Neuronal stem cell (in vitro differentiated cells): ENCODE measurements around the gene SHISAL1.

Source experiments
- DNase-seq: peaks from one replicate; pipeline ENCODE4 v3.0.0-alpha.2; 2013; ENCODE audit warnings: low spot score
- H2AFZ ChIP-seq: one replicate; pipeline ENCODE4 v1.6.1; 2013; ENCODE audit warnings: mild to moderate bottlenecking, low read length, inconsistent platforms
- H2AK5ac ChIP-seq: 2 replicates; pipeline ENCODE4 v1.6.1; 2013; ENCODE audit warnings: low read depth, mild to moderate bottlenecking, inconsistent platforms, low read length, moderate library complexity, mixed read lengths
- H2BK120ac ChIP-seq: 2 replicates; pipeline ENCODE4 v1.6.1; 2013; ENCODE audit warnings: low read depth, mild to moderate bottlenecking, inconsistent platforms, low read length, moderate library complexity, mixed read lengths
- H2BK12ac ChIP-seq: one replicate; pipeline ENCODE4 v1.6.1; 2013; ENCODE audit warnings: low read length, inconsistent platforms
- H2BK15ac ChIP-seq: 2 replicates; pipeline ENCODE4 v1.6.1; 2013; ENCODE audit warnings: mild to moderate bottlenecking, low read length, inconsistent platforms, mixed read lengths
- H2BK5ac ChIP-seq: one replicate; pipeline ENCODE4 v1.6.1; 2013; ENCODE audit warnings: inconsistent platforms, mild to moderate bottlenecking, low read length, moderate library complexity
- H3K14ac ChIP-seq: one replicate; pipeline ENCODE4 v1.6.1; 2013; ENCODE audit warnings: low read length, inconsistent platforms
- H3K18ac ChIP-seq: 2 replicates; pipeline ENCODE4 v1.6.1; 2013; ENCODE audit warnings: low read length, inconsistent platforms
- H3K23ac ChIP-seq: 2 replicates; pipeline ENCODE4 v1.6.1; 2013; ENCODE audit warnings: low read depth, mild to moderate bottlenecking, mixed read lengths, low read length, inconsistent platforms; ENCODE audit not compliant: poor library complexity
- H3K27ac ChIP-seq: replicated peaks from 3 replicates; pipeline ENCODE4 v1.5.1; 2013; ENCODE audit warnings: low read length, inconsistent platforms
- H3K27me3 ChIP-seq, 3 experiments: 2 replicates each; pipeline ENCODE4 v1.6.1; 2013; ENCODE audit warnings: low read length in 3 of 3, mild to moderate bottlenecking in 2 of 3, inconsistent platforms in 1 of 3, low read depth in 1 of 3, mixed read lengths in 1 of 3, moderate library complexity in 1 of 3; ENCODE audit not compliant: control insufficient read depth in 3 of 3, insufficient read depth in 3 of 3
- H3K36me3 ChIP-seq, 2 donors: replicated peaks in 1 of 2; 2 replicates each; pipeline ENCODE4 v1.6.1; 2013; ENCODE audit warnings: low read length in 2 of 2; ENCODE audit not compliant: control insufficient read depth in 2 of 2, insufficient read depth in 2 of 2
- H3K4ac ChIP-seq: 2 replicates; pipeline ENCODE4 v1.6.1; 2013; ENCODE audit warnings: inconsistent platforms, mild to moderate bottlenecking, low read length, moderate library complexity
- H3K4me1 ChIP-seq, 2 donors: 1 replicate in 1 of 2; 2 replicates in 1 of 2; pipeline ENCODE4 v1.6.1; 2013; ENCODE audit warnings: low read length in 2 of 2, low read depth in 1 of 2; ENCODE audit not compliant: control insufficient read depth in 2 of 2, insufficient read depth in 1 of 2
- H3K4me2 ChIP-seq: one replicate; pipeline ENCODE4 v1.6.1; 2013; ENCODE audit warnings: mild to moderate bottlenecking, low read length, inconsistent platforms; ENCODE audit not compliant: insufficient read depth, poor library complexity, severe bottlenecking
- H3K4me3 ChIP-seq, 2 donors: 2 replicates each; pipeline ENCODE4 v1.5.1; 2013; ENCODE audit warnings: low read length in 2 of 2, mild to moderate bottlenecking in 2 of 2, inconsistent platforms in 1 of 2, moderate library complexity in 1 of 2
- H3K79me1 ChIP-seq: one replicate; pipeline ENCODE4 v1.6.1; 2013; ENCODE audit warnings: low read depth, mild to moderate bottlenecking, inconsistent platforms, low read length, moderate library complexity
- H3K9ac ChIP-seq: one replicate; pipeline ENCODE4 v1.6.1; 2013; ENCODE audit warnings: mild to moderate bottlenecking, low read depth, low read length, inconsistent platforms; ENCODE audit not compliant: poor library complexity
- H3K9me3 ChIP-seq, 2 donors: replicated peaks in 1 of 2; 2 replicates each; pipeline versions ENCODE3 to v1.6.1; 2013; ENCODE audit warnings: low read length in 2 of 2, mild to moderate bottlenecking in 2 of 2, inconsistent platforms in 1 of 2, low read depth in 1 of 2, mixed read lengths in 1 of 2, moderate library complexity in 1 of 2; ENCODE audit not compliant: control insufficient read depth in 2 of 2, insufficient read depth in 1 of 2
- H4K8ac ChIP-seq: one replicate; pipeline ENCODE4 v1.6.1; 2013; ENCODE audit warnings: low read depth, mild to moderate bottlenecking, inconsistent platforms, low read length, moderate library complexity
- H4K91ac ChIP-seq: one replicate; pipeline ENCODE4 v1.6.1; 2013; ENCODE audit warnings: low read length, low read depth, mild to moderate bottlenecking, inconsistent platforms; ENCODE audit not compliant: poor library complexity
- WGBS, 2 donors: extraction: QIAGEN DNeasy Blood & Tissue Kit; methylation state at CpG; one replicate each; pipeline ENCODE4 v1.1.7; 2013; ENCODE audit warnings: missing lambda C conversion rate in 2 of 2, mixed read lengths in 1 of 2; ENCODE audit not compliant: insufficient read length in 2 of 2, insufficient replicate concordance in 1 of 2; ENCODE audit errors: extremely low coverage in 2 of 2; 5-methylcytosine and 5-hydroxymethylcytosine counted together

Gene SHISAL1

GRCh38 chr22:44215287-44215686 is 97.5 kb downstream of the SHISAL1 start:
- H3K27ac ChIP-seq, result no peak overlapping the region
- H2AFZ ChIP-seq, result no peak overlapping the region
- no peak overlapping the region for H3K14ac ChIP-seq
- H3K23ac ChIP-seq, result no peak overlapping the region
- no peaks in the 10 kb centered on the region for H3K27me3 ChIP-seq
- peaks cover 0 to 5% of the 10 kb centered on the region in 2 donors for H3K4me1 ChIP-seq
- no peak overlapping the region for H2BK5ac ChIP-seq
- no peaks in the 10 kb centered on the region for H3K79me1 ChIP-seq
- no peak for DNase-seq
- no peak overlapping the region for H2BK15ac ChIP-seq
- no peaks in the 10 kb centered on the region for H3K36me3 ChIP-seq
- no peak overlapping the region for H4K8ac ChIP-seq
- no CpG with 5 or more reads among the region's 4 CpGs for WGBS, 2 donors
- H2AK5ac ChIP-seq, result no peak overlapping the region
- H3K4ac ChIP-seq, result no peak overlapping the region
- no peak overlapping the region for H2BK12ac ChIP-seq
- no peak overlapping the region for H3K9ac ChIP-seq
- no peak overlapping the region for H3K4me2 ChIP-seq
- peaks cover 0 to 4% of the 10 kb centered on the region in 2 donors for H3K9me3 ChIP-seq
- no peak overlapping the region for H3K18ac ChIP-seq
- H4K91ac ChIP-seq, result no peak overlapping the region
- no peak overlapping the region for H3K4me3 ChIP-seq
- H2BK120ac ChIP-seq, result no peak overlapping the region

DNA sequence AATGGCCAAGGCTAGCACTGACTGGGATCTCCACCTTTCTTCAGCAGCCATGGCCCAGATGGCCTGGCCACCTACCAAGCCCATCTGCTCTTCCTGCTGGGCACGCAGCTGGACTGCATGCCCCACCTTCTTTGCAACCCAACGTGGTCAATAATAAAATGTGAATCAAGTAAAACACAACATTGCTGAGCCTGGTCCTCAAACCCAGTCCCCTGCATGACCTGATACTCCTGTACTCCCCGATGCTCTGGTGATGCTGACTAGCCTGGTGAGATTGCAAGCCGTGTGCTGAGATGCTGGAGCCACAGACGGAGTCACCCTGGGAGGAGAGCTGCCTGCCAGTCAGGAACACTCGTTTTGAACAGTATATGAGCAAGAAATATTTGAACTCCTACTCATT is 98.0 kb downstream of the SHISAL1 start:
- WGBS, 2 donors, result no CpG with 5 or more reads among the region's 6 CpGs

DNA sequence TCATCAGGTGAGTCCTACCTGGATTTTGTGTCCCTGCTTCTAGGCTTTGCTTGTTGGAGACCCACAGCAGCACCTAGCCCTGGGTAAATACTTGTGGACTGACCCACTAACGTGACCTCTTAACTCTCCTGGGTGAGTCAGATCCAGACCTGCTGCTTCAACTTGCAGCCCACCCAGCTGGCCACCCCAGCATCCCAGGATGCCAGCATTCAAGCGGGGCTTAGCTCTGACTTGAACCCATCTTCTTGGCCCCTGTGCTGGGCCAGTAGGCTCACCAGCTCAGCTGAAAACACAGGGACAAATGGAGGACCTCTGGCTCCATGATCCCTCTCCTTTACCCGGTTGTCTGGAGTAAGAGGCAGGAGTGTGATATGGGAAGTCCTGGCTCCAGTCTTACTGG is 98.6 kb downstream of the SHISAL1 start:
- no CpG with 5 or more reads among the region's 3 CpGs for WGBS, 2 donors
- no peaks in the 10 kb centered on the region for H3K27me3 ChIP-seq
- H3K23ac ChIP-seq, result no peak overlapping the region
- no peak overlapping the region for H4K8ac ChIP-seq
- no peak overlapping the region for H4K91ac ChIP-seq
- H2AFZ ChIP-seq, result no peak overlapping the region
- no peak overlapping the region for H3K4ac ChIP-seq
- no peak overlapping the region for H2BK12ac ChIP-seq
- no peak overlapping the region for H2BK5ac ChIP-seq
- H3K4me1 ChIP-seq, result peaks cover 0 to 5% of the 10 kb centered on the region in 2 donors
- H3K4me2 ChIP-seq, result no peak overlapping the region
- no peak overlapping the region for H3K18ac ChIP-seq
- no peak overlapping the region for H3K14ac ChIP-seq
- peak overlapping the region in 1 of 2 donors; percentile 7 for H3K4me3 ChIP-seq
- no peak overlapping the region for H3K9ac ChIP-seq
- H2BK120ac ChIP-seq, result no peak overlapping the region
- H2BK15ac ChIP-seq, result no peak overlapping the region
- H3K9me3 ChIP-seq, result peaks cover 0 to 4% of the 10 kb centered on the region in 2 donors
- no peaks in the 10 kb centered on the region for H3K79me1 ChIP-seq
- no peaks in the 10 kb centered on the region for H3K36me3 ChIP-seq
- H2AK5ac ChIP-seq, result no peak overlapping the region
- no peak for DNase-seq
- no peak overlapping the region for H3K27ac ChIP-seq

More for the DNA sequence above, 98.0 kb downstream of the SHISAL1 start:
- Histone ChIP-seq H3K36me3 (no peaks in the 10 kb centered on the region), H3K14ac (no peak overlapping the region), H2AFZ (no peak overlapping the region), H2AK5ac (no peak overlapping the region), H3K9me3 (peaks cover 0 to 4% of the 10 kb centered on the region in 2 donors), H3K18ac (no peak overlapping the region), H3K27me3 (no peaks in the 10 kb centered on the region), H2BK12ac (no peak overlapping the region), H4K8ac (no peak overlapping the region), H3K79me1 (no peaks in the 10 kb centered on the region), H2BK5ac (no peak overlapping the region), H3K9ac (no peak overlapping the region), H2BK120ac (no peak overlapping the region), H3K27ac (no peak overlapping the region), H2BK15ac (no peak overlapping the region), H3K23ac (no peak overlapping the region), H4K91ac (no peak overlapping the region), H3K4ac (no peak overlapping the region), H3K4me2 (no peak overlapping the region), H3K4me1 (peaks cover 0 to 5% of the 10 kb centered on the region in 2 donors), H3K4me3 (no peak overlapping the region)
- no peak for DNase-seq

DNA sequence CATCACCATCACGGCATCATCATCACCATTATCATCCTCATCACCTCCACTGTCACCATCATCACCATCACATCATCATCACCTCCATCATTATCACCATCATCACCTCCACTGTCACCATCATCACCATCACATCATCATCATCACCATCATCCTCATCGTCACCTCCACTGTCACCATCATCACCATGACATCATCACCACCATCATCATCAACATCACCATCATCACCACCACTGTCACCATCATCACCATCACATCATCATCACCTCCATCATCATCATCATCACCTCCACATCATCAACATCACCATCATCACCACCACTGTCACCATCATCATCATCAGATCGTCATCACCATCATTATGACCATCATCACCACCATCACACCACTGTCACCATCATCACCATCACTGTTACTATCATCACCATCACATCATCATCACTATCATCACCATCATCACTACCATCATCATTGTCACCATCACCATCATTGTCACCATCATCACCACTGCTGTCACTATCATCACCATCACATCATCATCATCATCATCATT is 99.2 kb downstream of the SHISAL1 start:
- Histone ChIP-seq H3K18ac (no peak overlapping the region), H3K4me3 (peak overlapping the region in 1 of 2 donors; percentile 7), H4K91ac (no peak overlapping the region), H3K27me3 (no peaks in the 10 kb centered on the region), H2AFZ (no peak overlapping the region), H3K79me1 (no peaks in the 10 kb centered on the region), H3K23ac (no peak overlapping the region), H2BK15ac (no peak overlapping the region), H4K8ac (no peak overlapping the region), H3K4me1 (peaks cover 0 to 5% of the 10 kb centered on the region in 2 donors), H2BK5ac (no peak overlapping the region), H2AK5ac (no peak overlapping the region), H3K14ac (no peak overlapping the region), H3K9me3 (peaks cover 0 to 4% of the 10 kb centered on the region in 2 donors), H3K36me3 (no peaks in the 10 kb centered on the region), H3K27ac (no peak overlapping the region), H2BK12ac (no peak overlapping the region), H2BK120ac (no peak overlapping the region), H3K4me2 (no peak overlapping the region), H3K9ac (no peak overlapping the region), H3K4ac (no peak overlapping the region)
- no peak for DNase-seq
- 100% methylated on average over 1 of the region's 3 CpGs; no CpG with 5 or more reads in 1 of the 2 donors for WGBS, 2 donors
